Measurements from ENCODE around the gene RDH5.

RDH5 gene

GRCh38 chr12:55722948-55723347, 2.8 kb downstream of the RDH5 start:
- no CpG with 5 or more reads among the region's 8 CpGs for WGBS (ENCODE audit: extremely low coverage, insufficient coverage, low lambda C conversion rate)
- H3K79me1 ChIP-seq (ENCODE audit: low read length) = peaks cover 16% of the 10 kb centered on the region
- no peak overlapping the region for H3K9ac ChIP-seq (ENCODE audit: low read length)
- DNase-seq = no peak
- H3K4me1 ChIP-seq (ENCODE audit: control insufficient read depth, low read depth, low read length) = peaks cover 8% of the 10 kb centered on the region
- H4K5ac ChIP-seq (ENCODE audit: low read length) = no peak overlapping the region
- H4K8ac ChIP-seq (ENCODE audit: low read depth, low read length) = no peak overlapping the region
- H3K56ac ChIP-seq (ENCODE audit: low read length) = no peak overlapping the region
- no peak overlapping the region for H3K23ac ChIP-seq (ENCODE audit: low read length)
- no peak overlapping the region for H3K18ac ChIP-seq (ENCODE audit: low read length)
- H2BK15ac ChIP-seq (replicated peaks; ENCODE audit: low read depth) = no peak overlapping the region
- H3K4ac ChIP-seq (ENCODE audit: low read depth, low read length) = no peak overlapping the region
- no peak overlapping the region for H3K4me3 ChIP-seq (ENCODE audit: low read length)
- H2BK5ac ChIP-seq (ENCODE audit: low read length) = no peak overlapping the region
- H3K27me3 ChIP-seq (ENCODE audit: insufficient read depth, low read length, poor library complexity) = no peaks in the 10 kb centered on the region
- no peak overlapping the region for H3K27ac ChIP-seq (ENCODE audit: low read depth, low read length)
- H3K4me2 ChIP-seq (ENCODE audit: low read length) = no peak overlapping the region
- peaks cover 10% of the 10 kb centered on the region for H3K36me3 ChIP-seq (ENCODE audit: control insufficient read depth, insufficient read depth, low read length)
- H3K79me2 ChIP-seq (ENCODE audit: control insufficient read depth, insufficient read depth, low read length) = peaks cover 15% of the 10 kb centered on the region
- H2AK5ac ChIP-seq (ENCODE audit: low read length) = no peak overlapping the region
- no peak overlapping the region for H2BK120ac ChIP-seq (ENCODE audit: low read depth, low read length)

- Histone ChIP-seq H3K4me1 (ENCODE audit: control insufficient read depth, low read depth, low read length) (peaks cover 3% of the 10 kb centered on the region), H3K18ac (ENCODE audit: low read length) (no peak overlapping the region), H3K56ac (ENCODE audit: low read length) (no peak overlapping the region), H2AK5ac (ENCODE audit: low read length) (no peak overlapping the region), H3K9ac (ENCODE audit: low read length) (no peak overlapping the region), H3K79me1 (ENCODE audit: low read length) (peaks cover 17% of the 10 kb centered on the region), H3K4ac (ENCODE audit: low read depth, low read length) (no peak overlapping the region), H3K27me3 (ENCODE audit: insufficient read depth, low read length, poor library complexity) (no peaks in the 10 kb centered on the region), H2BK15ac (replicated peaks; ENCODE audit: low read depth) (no peak overlapping the region), H3K23ac (ENCODE audit: low read length) (no peak overlapping the region), H3K4me2 (ENCODE audit: low read length) (no peak overlapping the region), H3K79me2 (ENCODE audit: control insufficient read depth, insufficient read depth, low read length) (peaks cover 19% of the 10 kb centered on the region), H3K36me3 (ENCODE audit: control insufficient read depth, insufficient read depth, low read length) (peaks cover 10% of the 10 kb centered on the region), H4K5ac (ENCODE audit: low read length) (no peak overlapping the region), H2BK120ac (ENCODE audit: low read depth, low read length) (no peak overlapping the region), H3K4me3 (ENCODE audit: low read length) (no peak overlapping the region), H3K27ac (ENCODE audit: low read depth, low read length) (no peak overlapping the region), H2BK5ac (ENCODE audit: low read length) (no peak overlapping the region), H4K8ac (ENCODE audit: low read depth, low read length) (no peak overlapping the region)
- no CpG with 5 or more reads among the region's 10 CpGs for WGBS (ENCODE audit: extremely low coverage, insufficient coverage, low lambda C conversion rate)
- no peak for DNase-seq
Observed at GRCh38 chr12:55723516-55724225, 3.5 kb downstream of the RDH5 start.

- no peak overlapping the region for H3K56ac ChIP-seq (ENCODE audit: low read length)
- H4K5ac ChIP-seq (ENCODE audit: low read length) = no peak overlapping the region
- no peak overlapping the region for H2BK120ac ChIP-seq (ENCODE audit: low read depth, low read length)
- H3K4ac ChIP-seq (ENCODE audit: low read depth, low read length) = no peak overlapping the region
- H2AK5ac ChIP-seq (ENCODE audit: low read length) = no peak overlapping the region
- no peak overlapping the region for H4K8ac ChIP-seq (ENCODE audit: low read depth, low read length)
- H2BK15ac ChIP-seq (replicated peaks; ENCODE audit: low read depth) = no peak overlapping the region
- WGBS (ENCODE audit: extremely low coverage, insufficient coverage, low lambda C conversion rate) = no CpG with 5 or more reads among the region's 11 CpGs
- no peak overlapping the region for H3K18ac ChIP-seq (ENCODE audit: low read length)
- H3K9ac ChIP-seq (ENCODE audit: low read length) = no peak overlapping the region
- H2BK5ac ChIP-seq (ENCODE audit: low read length) = no peak overlapping the region
- H3K79me1 ChIP-seq (ENCODE audit: low read length) = peaks cover 17% of the 10 kb centered on the region
- H3K79me2 ChIP-seq (ENCODE audit: control insufficient read depth, insufficient read depth, low read length) = peaks cover 19% of the 10 kb centered on the region
- peaks cover 3% of the 10 kb centered on the region for H3K4me1 ChIP-seq (ENCODE audit: control insufficient read depth, low read depth, low read length)
- no peak overlapping the region for H3K4me2 ChIP-seq (ENCODE audit: low read length)
- no peak overlapping the region for H3K27ac ChIP-seq (ENCODE audit: low read depth, low read length)
- H3K36me3 ChIP-seq (ENCODE audit: control insufficient read depth, insufficient read depth, low read length) = peaks cover 10% of the 10 kb centered on the region
- no peak overlapping the region for H3K4me3 ChIP-seq (ENCODE audit: low read length)
- H3K27me3 ChIP-seq (ENCODE audit: insufficient read depth, low read length, poor library complexity) = no peaks in the 10 kb centered on the region
- peak; percentile 75 for DNase-seq
- no peak overlapping the region for H3K23ac ChIP-seq (ENCODE audit: low read length)
Observed at GRCh38 chr12:55724226-55724939, 4.2 kb downstream of the RDH5 start.

- H3K56ac ChIP-seq (ENCODE audit: low read length) = no peak overlapping the region
- peaks cover 19% of the 10 kb centered on the region for H3K79me2 ChIP-seq (ENCODE audit: control insufficient read depth, insufficient read depth, low read length)
- no peak overlapping the region for H3K9ac ChIP-seq (ENCODE audit: low read length)
- H3K4me3 ChIP-seq (ENCODE audit: low read length) = no peak overlapping the region
- H2AK5ac ChIP-seq (ENCODE audit: low read length) = no peak overlapping the region
- WGBS (ENCODE audit: extremely low coverage, insufficient coverage, low lambda C conversion rate) = no CpG with 5 or more reads among the region's 3 CpGs
- H3K27ac ChIP-seq (ENCODE audit: low read depth, low read length) = no peak overlapping the region
- no peak overlapping the region for H3K23ac ChIP-seq (ENCODE audit: low read length)
- no peak overlapping the region for H4K8ac ChIP-seq (ENCODE audit: low read depth, low read length)
- no peak overlapping the region for H4K5ac ChIP-seq (ENCODE audit: low read length)
- no peak for DNase-seq
- no peak overlapping the region for H2BK5ac ChIP-seq (ENCODE audit: low read length)
- no peaks in the 10 kb centered on the region for H3K27me3 ChIP-seq (ENCODE audit: insufficient read depth, low read length, poor library complexity)
- no peak overlapping the region for H3K4ac ChIP-seq (ENCODE audit: low read depth, low read length)
- no peak overlapping the region for H2BK120ac ChIP-seq (ENCODE audit: low read depth, low read length)
- H3K4me1 ChIP-seq (ENCODE audit: control insufficient read depth, low read depth, low read length) = peaks cover 3% of the 10 kb centered on the region
- H3K79me1 ChIP-seq (ENCODE audit: low read length) = peaks cover 17% of the 10 kb centered on the region
- no peak overlapping the region for H3K4me2 ChIP-seq (ENCODE audit: low read length)
- no peak overlapping the region for H2BK15ac ChIP-seq (replicated peaks; ENCODE audit: low read depth)
- no peak overlapping the region for H3K18ac ChIP-seq (ENCODE audit: low read length)
- H3K36me3 ChIP-seq (ENCODE audit: control insufficient read depth, insufficient read depth, low read length) = peaks cover 10% of the 10 kb centered on the region
Observed at GRCh38 chr12:55724940-55725309, 4.7 kb downstream of the RDH5 start.

- Histone ChIP-seq H3K9ac (ENCODE audit: low read length) (no peak overlapping the region), H4K5ac (ENCODE audit: low read length) (no peak overlapping the region), H3K27ac (ENCODE audit: low read depth, low read length) (no peak overlapping the region), H3K79me2 (ENCODE audit: control insufficient read depth, insufficient read depth, low read length) (peaks cover 19% of the 10 kb centered on the region), H3K4me2 (ENCODE audit: low read length) (no peak overlapping the region), H2BK15ac (replicated peaks; ENCODE audit: low read depth) (no peak overlapping the region), H3K4me1 (ENCODE audit: control insufficient read depth, low read depth, low read length) (peaks cover 5% of the 10 kb centered on the region), H2BK5ac (ENCODE audit: low read length) (no peak overlapping the region), H3K56ac (ENCODE audit: low read length) (no peak overlapping the region), H3K4me3 (ENCODE audit: low read length) (no peak overlapping the region), H3K36me3 (ENCODE audit: control insufficient read depth, insufficient read depth, low read length) (peaks cover 10% of the 10 kb centered on the region), H3K79me1 (ENCODE audit: low read length) (peaks cover 17% of the 10 kb centered on the region), H2BK120ac (ENCODE audit: low read depth, low read length) (no peak overlapping the region), H3K18ac (ENCODE audit: low read length) (no peak overlapping the region), H4K8ac (ENCODE audit: low read depth, low read length) (no peak overlapping the region), H3K27me3 (ENCODE audit: insufficient read depth, low read length, poor library complexity) (no peaks in the 10 kb centered on the region), H3K4ac (ENCODE audit: low read depth, low read length) (no peak overlapping the region), H3K23ac (ENCODE audit: low read length) (no peak overlapping the region), H2AK5ac (ENCODE audit: low read length) (no peak overlapping the region)
- WGBS (ENCODE audit: extremely low coverage, insufficient coverage, low lambda C conversion rate) = no CpG with 5 or more reads among the region's 3 CpGs
- DNase-seq = no peak
Observed at GRCh38 chr12:55725556-55725955, 5.4 kb downstream of the RDH5 start.

Measured in mesendoderm (in vitro differentiated cells).